GM12891 (cell line): Measurements from ENCODE around the gene ADAMTS3. TPM values are rescaled to one million over a fixed set of nuclear protein-coding genes. Genes with fewer than 3 reads are reported as not detected.

Experiments
- DNase-seq: peaks from one replicate; pipeline ENCODE4 v3.0.0; 2011; ENCODE audit warnings: low spot score; ENCODE audit not compliant: insufficient read length
- FAIRE-seq: peaks from 2 replicates; lab custom pipeline; 2011; peaks lifted over from hg19 to GRCh38; lab: Jason Lieb, UNC
- PAX5 ChIP-seq: IDR thresholded peaks from 2 replicates; pipeline ENCODE4 v1.6.1; 2011; ENCODE audit warnings: low read length, moderate library complexity, mild to moderate bottlenecking; ENCODE audit not compliant: insufficient read depth, severe bottlenecking
- POLR2A ChIP-seq: IDR thresholded peaks from 2 replicates; pipeline ENCODE4 v1.6.1; 2011; ENCODE audit warnings: low read depth, low read length, control low read depth
- POLR2AphosphoS5 ChIP-seq: IDR thresholded peaks from 2 replicates; pipeline ENCODE4 v1.6.1; 2011; ENCODE audit warnings: low read depth, low read length, control low read depth
- POU2F2 ChIP-seq: IDR thresholded peaks from 2 replicates; pipeline ENCODE4 v1.6.1; 2011; ENCODE audit warnings: low read depth, mild to moderate bottlenecking, control low read depth, low read length, moderate library complexity
- SPI1 ChIP-seq: IDR thresholded peaks from 2 replicates; pipeline ENCODE4 v1.6.1; 2011; ENCODE audit warnings: low read depth, low read length, control low read depth
- TAF1 ChIP-seq: IDR thresholded peaks from 2 replicates; pipeline ENCODE4 v1.6.1; 2011; ENCODE audit warnings: low read depth, low read length, control low read depth
- polyA plus RNA-seq: library from polyadenylated mRNA; unstranded; fragments of >200 nt; gene quantifications from one replicate; pipeline ENCODE4 v1.2.1, GENCODE V29; 2012; ENCODE audit warnings: low read depth, missing spikeins, inconsistent platforms; ENCODE audit not compliant: missing spikeins

Gene ADAMTS3
- not detected for polyA plus RNA-seq

DNA sequence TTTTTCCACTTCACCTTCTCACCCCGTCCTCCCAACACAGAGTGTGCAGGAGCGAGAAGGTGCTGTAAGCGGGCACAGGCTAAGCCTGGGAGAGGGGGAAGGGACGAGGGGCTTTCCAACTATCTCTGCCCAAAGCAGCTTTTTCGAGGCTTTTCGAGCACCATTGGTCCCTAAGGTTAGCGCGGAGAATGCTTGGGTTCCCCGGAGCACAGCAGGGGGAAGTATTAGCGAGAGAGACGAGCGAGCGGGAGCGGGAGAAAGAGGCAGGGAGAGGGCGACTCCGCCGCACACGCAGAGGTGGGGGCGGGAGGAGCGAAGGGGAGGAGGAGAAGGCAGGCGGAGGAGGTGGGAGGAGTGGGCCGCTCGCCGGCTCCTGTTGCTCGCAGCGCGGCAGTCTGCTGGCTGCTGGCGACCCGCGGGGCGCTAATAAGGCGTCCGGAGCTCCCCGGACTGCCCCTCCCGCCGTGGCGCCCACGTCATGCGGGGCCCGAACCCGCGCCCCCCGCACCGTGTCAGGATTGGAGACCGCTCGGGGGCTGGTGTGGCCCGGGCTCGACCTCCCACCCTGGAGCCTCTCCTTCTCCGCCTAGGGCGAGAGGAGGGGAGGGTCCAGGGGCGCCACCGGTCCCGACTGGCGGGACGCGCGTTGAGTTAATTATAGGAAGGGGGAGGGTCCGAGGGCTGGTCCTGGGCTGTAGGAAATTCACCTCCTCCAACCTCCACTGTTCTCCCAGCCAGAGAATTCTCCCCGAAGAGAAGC is at the start of gene ADAMTS3:
Gene ADAMTS3, minus strand, starts transcription at position 263 of the 760 bp plus-strand sequence. CDS start 459 bp downstream, outside the sequence.
- FAIRE-seq (peak; percentile 9), DNase-seq (peak; percentile 30)
- TF ChIP-seq PAX5 (no peak), TAF1 (no peak), SPI1 (no peak), POU2F2 (no peak), POLR2AphosphoS5 (no peak), POLR2A (no peak)

DNA sequence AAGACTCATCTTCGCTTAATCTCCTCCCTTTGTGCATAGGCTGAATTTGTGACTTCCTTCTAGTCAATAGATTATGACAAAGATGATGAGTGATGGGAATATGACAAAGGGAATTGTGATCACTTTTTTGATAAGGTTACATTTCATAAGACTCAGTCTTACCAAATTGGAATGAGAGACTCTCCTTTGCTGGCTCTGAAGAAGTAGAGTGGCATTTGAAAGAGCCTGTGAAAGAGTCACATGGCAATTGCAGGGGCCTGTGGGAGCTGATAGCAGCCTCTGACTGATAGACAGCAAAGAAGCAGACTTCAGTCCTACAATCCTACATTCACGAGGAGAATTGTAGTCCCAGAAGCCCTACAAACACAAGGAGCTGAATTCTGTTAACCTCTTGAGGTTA is 44.9 kb upstream of the ADAMTS3 start:
- FAIRE-seq, result no peak
- no peak for DNase-seq
- TF ChIP-seq PAX5 (no peak), TAF1 (no peak), SPI1 (no peak), POLR2A (no peak), POU2F2 (no peak), POLR2AphosphoS5 (no peak)

DNA sequence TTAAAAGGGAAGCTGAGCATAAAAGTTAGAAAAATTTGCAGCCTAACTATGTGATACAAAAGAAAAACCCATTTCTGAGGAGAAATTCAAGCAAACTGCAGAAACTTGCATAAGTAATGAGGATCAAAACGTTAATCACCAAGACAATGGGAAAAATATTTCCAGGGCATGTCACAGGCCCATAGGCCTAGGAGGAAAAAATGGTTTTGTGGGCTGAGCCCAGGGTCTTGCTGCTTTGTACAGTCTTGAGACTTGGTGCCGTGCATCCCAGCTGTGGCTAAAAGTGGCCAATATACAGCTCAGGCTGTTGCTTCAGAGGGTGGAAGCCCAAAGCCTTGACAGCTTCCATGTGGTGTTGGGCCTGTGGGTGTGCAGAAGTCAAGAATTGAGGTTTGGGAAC is 37.7 kb upstream of the ADAMTS3 start:
- FAIRE-seq (no peak), DNase-seq (no peak)
- TF ChIP-seq POLR2A (no peak), TAF1 (no peak), POLR2AphosphoS5 (no peak)

DNA sequence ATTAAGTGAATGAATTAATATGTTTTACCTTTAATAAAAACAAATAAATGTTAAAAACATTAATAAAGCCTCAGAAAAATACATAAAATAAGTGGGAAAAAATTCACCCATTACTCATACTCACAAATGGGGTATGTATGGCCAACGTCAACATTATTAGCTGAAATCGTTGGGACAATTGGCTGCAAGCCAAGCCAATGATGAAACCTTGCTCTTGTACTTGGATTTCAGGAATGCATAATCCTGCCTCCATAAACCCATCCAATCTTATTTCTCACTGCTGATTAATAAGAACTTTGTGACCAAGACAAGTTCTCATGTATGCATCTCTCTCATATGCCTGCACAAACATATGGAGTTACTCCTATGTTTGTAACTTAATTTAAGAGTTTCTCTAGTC is 35.3 kb upstream of the ADAMTS3 start:
- DNase-seq, result no peak
- TF ChIP-seq TAF1 (no peak), POU2F2 (no peak), PAX5 (no peak), SPI1 (no peak), POLR2A (no peak)
- FAIRE-seq, result no peak

DNA sequence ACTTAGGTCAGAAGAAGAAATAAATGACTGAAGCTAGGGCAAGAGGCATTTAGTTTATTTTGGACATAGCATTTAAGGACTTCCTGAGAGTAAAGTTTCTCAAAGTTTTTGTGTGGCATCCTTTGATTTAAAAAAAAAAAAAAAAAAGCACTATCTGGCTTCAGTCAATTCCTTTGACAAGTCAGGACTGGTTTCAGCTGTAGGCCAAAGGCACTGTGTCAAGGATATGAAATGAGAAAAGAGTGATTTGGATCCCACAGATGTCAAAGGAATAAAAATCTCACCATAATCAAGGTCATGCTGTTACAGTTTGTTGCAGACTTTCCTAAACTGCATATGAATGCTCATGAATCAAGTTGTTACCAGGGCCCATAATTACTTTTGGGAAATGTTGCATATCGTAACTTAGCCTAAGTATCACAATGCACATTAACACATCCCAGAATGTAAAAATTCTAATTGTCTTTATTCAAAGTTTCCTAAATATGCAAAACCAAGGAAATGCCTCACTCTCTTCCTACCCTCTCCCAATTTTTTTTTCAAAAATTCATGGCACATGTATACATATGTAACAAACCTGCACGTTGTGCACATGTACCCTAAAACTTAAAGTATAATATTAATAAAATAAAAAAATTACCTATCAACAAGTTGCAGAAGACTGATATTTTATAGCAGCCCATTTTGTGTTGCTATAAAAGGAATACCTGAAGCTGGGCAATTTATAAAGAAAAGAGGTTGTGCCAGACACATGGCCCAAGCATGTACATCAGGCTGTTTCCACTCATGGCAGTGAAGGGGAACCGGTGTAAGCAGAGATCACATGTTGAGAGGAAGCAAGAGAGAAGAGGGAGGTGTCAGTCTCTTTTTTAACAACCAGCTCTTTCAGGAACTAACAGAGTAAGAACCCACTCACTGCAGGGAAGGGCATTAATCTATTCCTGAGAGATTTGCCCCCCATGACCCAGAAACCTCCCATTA is 33.7 kb upstream of the ADAMTS3 start:
- FAIRE-seq (no peak), DNase-seq (no peak)
- TF ChIP-seq POLR2A, result no peak
- TF ChIP-seq SPI1, result no peak
- no peak for TF ChIP-seq POLR2AphosphoS5
- TF ChIP-seq POU2F2, result no peak
- no peak for TF ChIP-seq TAF1
- no peak for TF ChIP-seq PAX5

DNA sequence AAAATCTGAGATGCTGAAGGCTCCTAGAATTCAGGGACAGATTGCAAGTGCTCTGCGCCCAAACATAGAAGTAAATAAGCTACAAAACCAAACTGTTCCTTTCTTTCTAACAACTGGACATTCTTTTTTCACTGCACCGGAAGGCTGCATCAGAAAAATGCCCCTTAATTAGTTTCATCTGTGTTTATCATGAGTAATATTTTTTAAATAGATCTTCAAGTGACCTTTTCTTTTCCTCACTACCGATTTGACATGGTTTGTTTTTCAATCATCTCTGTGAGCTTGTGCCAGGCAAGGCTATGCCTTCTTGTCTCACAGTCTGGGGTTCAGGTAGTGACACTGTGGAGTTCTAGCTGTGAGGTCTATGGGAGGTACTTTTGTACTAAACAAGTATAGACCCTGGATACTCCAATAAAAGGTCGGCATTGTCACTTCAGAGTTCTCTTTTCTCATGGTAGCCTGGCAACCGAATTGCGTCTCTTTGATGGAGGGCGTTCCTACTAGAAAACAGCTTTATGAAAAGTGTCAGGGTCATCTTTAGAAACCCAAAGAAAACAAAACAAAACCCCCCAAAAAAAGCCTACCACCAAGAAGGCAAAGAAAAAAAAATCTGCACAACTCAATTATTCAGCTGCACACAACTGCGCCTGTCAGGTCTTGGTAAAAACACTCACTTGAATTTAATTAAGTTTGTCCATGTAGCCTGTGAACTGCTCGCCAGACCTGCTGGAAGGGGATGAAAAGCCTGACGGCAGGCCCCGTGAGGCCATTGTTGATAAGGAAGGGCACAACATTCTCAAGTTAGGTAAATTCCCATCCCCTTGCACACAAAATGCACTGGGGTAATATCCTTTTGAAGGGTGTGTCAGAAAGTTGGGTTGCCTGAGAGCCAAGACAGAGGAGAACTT is 22.8 kb upstream of the ADAMTS3 start:
- no peak for DNase-seq
- no peak for TF ChIP-seq POLR2AphosphoS5
- no peak for TF ChIP-seq PAX5
- no peak for TF ChIP-seq TAF1
- no peak for TF ChIP-seq POU2F2
- no peak for TF ChIP-seq SPI1
- TF ChIP-seq POLR2A, result no peak
- FAIRE-seq, result no peak

DNA sequence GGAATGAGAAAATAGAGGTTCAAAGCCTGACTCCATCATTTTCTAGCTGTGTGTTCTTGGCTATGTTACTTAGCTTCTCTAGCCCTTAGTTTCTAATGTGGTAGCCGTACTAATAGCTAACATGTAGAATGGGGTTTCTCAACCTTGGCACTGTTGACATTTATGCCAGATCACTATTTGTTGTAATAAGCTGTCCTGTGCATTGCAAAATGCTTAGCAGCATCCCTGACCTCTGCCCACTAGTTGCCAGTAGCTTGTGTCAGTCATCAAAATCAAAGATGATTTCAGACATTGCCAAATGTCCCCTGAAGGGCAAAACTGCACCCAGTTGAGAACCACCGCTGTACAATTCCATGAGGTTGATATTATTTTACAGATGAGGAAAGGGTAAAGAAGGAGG is 18.3 kb upstream of the ADAMTS3 start:
- FAIRE-seq (no peak), DNase-seq (no peak)
- no peak for TF ChIP-seq SPI1
- TF ChIP-seq POLR2A, result no peak
- TF ChIP-seq POLR2AphosphoS5, result no peak
- TF ChIP-seq PAX5, result no peak
- TF ChIP-seq TAF1, result no peak
- no peak for TF ChIP-seq POU2F2

DNA sequence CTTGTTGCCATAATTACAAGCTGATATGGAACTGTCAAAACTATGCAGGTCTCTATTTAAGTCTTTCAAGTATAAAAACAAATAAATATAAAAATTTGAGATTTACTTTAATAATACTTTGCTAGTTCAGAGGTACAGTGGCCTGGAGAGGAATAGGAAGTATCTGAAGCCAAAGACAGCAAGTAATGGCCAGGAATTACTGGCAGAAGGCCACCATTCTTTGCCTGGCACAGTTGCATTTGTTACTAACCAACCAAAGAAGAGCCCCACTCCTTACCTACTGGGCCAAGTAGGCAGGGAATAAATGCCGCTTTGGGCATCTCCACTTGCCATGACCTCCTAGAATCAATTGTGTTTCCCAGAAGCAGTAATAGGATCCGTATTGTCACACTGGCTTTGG is 13.8 kb upstream of the ADAMTS3 start:
- DNase-seq (no peak), FAIRE-seq (no peak)
- TF ChIP-seq SPI1, result no peak

DNA sequence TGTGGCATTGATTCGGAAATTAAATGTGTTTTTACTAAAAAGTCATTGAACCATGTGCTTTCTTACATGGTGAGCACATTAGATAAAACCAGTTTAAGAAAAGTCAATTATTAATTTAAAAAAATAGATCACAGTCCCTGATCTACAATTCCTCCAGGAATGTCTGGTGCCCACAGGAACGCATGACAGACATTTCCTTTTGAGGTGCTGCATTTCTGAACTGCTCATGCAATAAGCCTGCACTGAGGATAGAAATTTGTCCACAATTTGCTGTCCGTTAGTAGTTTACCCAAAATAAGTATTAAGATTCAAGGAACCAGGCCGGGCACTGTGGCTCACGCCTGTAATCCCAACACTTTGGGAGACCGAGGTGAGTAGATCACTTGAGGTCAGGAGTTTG is 8.2 kb upstream of the ADAMTS3 start:
- no peak for TF ChIP-seq PAX5
- TF ChIP-seq POLR2AphosphoS5, result no peak
- no peak for TF ChIP-seq POLR2A
- DNase-seq (no peak), FAIRE-seq (no peak)
